Keratinocyte (primary cell): ENCODE results near the gene SETDB1.

Experiments used
- CTCF ChIP-seq, 3 experiments: IDR thresholded peaks in 1 of 3; conservative IDR thresholded peaks in 1 of 3; optimal IDR thresholded peaks in 1 of 3; 2 replicates in 2 of 3; 3 replicates in 1 of 3; pipeline versions ENCODE3 to v1.5.1; 2011; ENCODE audit warnings: low read length in 3 of 3, mild to moderate bottlenecking in 3 of 3, moderate library complexity in 2 of 3, control low read depth in 1 of 3, inconsistent platforms in 1 of 3; ENCODE audit not compliant: insufficient read depth in 2 of 3; ENCODE audit errors: extremely low read depth in 1 of 3
- EZH2 ChIP-seq: IDR thresholded peaks from one replicate; pipeline ENCODE4 v1.6.1; 2012; ENCODE audit warnings: inconsistent platforms, mild to moderate bottlenecking, low read length, moderate library complexity

- TF ChIP-seq CTCF (optimal IDR thresholded peaks at IDR 0.05 in 1 of 3, IDR thresholded peaks at IDR 0.05 in 1 of 3, conservative IDR thresholded peaks at IDR 0.05 in 1 of 3; ENCODE audit: extremely low read depth in 1 of 3, insufficient read depth in 2 of 3, low read length in 3 of 3) (no peak), EZH2 (no peak)
These were observed 87.4 kb downstream of the SETDB1 start for GRCh38 chr1:151013518-151013917.
